Left hindlimb (tissue), 1 donor: ENCODE measurements around the gene TUFT1.

ENCODE experiments used
- DNase-seq: peaks from one replicate; pipeline ENCODE4 v3.0.0-alpha.2; 2018

Gene TUFT1

DNA sequence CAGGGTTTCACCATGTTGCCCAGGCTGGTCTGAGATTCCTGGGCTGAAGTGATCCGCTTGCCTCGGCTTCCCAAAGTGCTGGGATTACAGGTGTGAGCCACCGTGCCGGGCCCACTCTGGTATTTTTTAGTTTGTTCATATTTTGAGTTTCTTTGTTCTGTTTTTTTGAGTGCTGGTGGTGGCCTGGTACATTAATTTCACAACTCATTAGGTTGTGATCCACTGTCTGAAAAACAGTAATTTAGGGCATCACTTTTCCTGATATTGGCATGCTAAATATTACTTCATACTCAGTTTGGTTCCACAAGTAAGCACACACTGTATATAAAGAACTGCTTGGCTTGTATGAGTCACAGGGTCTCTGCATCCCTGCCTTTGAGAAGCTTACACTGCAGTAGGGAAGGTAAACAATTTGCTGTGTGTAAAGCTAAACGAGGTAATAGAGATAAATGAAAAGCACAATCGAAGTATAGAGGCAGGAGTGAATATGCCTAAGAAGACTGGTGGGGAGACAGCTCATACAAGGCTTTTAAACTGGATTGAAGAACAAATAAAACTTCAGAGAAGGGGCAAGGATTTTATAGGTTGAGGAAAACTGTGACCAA is 79.5 kb downstream of the TUFT1 start:
- no peak for DNase-seq

- no peak for DNase-seq
Observed at GRCh38 chr1:151620286-151620685, 80.2 kb downstream of the TUFT1 start.

DNA sequence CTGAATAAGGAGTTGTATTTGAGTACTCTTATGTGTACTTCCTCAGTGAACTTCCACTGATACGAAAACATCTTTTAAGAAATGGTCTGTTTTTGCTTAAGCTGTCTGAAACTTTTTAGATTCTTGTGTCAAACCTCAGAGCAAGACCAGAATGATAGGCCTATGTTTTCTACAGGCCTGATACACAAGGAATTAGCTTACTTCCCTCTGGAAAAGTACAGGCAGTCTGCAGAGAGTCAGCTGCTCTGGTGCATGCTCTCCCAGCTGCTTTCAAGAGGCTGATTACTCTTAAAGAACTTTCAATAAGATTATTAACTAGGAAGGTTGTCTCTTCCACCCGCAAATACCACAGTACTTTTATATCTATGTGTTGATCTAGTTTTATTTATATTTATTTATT is 81.2 kb downstream of the TUFT1 start:
- DNase-seq = no peak

DNA sequence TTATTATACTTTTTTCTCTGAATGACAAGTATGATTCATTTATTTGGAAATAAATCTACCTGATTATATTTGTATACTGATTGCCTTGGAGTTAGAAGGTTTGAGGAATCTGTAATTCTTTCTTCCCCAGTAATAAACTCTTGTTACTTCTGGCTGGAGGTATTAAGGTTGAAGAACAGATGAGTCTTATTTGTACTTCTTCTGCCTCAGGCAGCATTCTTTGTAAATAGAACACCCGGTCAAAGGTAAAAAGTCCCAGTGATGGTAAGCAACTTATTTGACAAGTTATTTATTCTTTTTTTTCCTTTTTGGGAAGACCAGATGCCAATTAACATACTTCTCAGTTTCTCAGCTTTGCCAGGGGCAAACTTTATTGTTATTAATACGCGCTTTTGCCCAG is 84.7 kb downstream of the TUFT1 start:
- no peak for DNase-seq

- no peak for DNase-seq
Observed at GRCh38 chr1:151626740-151627334, 86.7 kb downstream of the TUFT1 start.

DNA sequence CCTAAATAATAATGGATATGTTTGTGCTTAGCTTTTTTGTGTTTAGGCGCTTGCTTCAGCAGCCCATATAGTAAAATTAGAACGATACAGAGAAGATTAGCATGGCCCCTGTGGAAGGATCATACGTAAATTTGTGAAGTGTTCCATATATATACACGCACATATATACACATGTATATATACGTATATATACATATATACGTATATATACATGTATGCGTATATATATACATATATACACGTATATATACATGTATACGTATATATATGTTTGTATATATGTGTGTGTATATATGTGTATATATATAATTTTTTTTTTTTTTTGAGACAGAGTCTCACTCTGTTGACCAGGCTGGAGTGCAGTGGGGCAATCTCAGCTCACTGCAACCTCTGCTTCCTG is 89.2 kb downstream of the TUFT1 start:
- DNase-seq = no peak
